Measurements from ENCODE around the gene CA12. TPM values are rescaled to one million over a fixed set of nuclear protein-coding genes. Genes with fewer than 3 reads are reported as not detected.

The CA12 gene
- total and polyA plus RNA-seq, 2 of the 8 experiments (the other 6 are each of a cell fraction or from before 2014, with no cell fraction given) = 4.7 to 4.9 TPM

DNA sequence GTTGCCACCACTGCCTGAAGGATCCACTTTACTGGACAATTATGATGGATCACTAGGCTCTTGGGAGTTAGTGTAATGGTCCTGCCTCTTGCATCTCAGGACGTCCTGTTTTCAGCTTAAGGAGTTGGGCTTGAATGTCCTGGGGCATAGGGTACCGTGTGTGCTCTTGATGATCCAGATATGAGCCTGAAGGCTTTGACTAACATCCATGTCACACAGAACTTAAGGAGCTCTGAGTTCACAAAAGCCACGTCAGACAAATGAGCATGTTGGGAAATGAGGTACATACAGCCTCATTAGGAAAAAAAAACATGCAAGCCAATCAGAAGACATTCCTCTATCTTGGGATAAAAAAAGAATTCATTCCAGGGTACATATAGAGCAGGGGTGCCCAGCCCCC is 40.8 kb downstream of the CA12 start:
- Histone ChIP-seq H2BK5ac (ENCODE audit: low read depth, low read length) (peak overlapping the region; percentile 5; the same call in 1 of the 2 replicates), H4K20me1 (replicated peaks in 1 of 2; ENCODE audit: control insufficient read depth in 1 of 2, insufficient read depth in 2 of 2, low read length in 2 of 2) (no peaks in the 10 kb centered on the region), H3K4ac (replicated peaks; ENCODE audit: insufficient read length, low read depth, low read length) (no peak overlapping the region), H3K18ac (ENCODE audit: extremely low read depth, low read length) (peak overlapping the region; percentile 64), H3K23me2 (ENCODE audit: low read depth, low read length) (no peaks in the 10 kb centered on the region), H4K8ac (ENCODE audit: extremely low read depth, insufficient read depth, low read length) (no peak overlapping the region), H3K4me3 (ENCODE audit: extremely low read depth in 1 of 4, insufficient read depth in 2 of 4, low read depth in 3 of 4, low read length in 4 of 4) (peak overlapping the region in 1 of 4 experiments; percentile 20; a peak in 1 of 8 replicates), H2BK120ac (replicated peaks; ENCODE audit: low read depth, low read length) (peak overlapping the region; percentile 30), H3K27me3 (replicated peaks in 1 of 4; ENCODE audit: control insufficient read depth in 3 of 4, extremely low read depth in 1 of 4, insufficient read depth in 3 of 4, low read length in 3 of 4) (no peaks in the 10 kb centered on the region; a peak in 1 of 7 replicates), H2BK12ac (ENCODE audit: low read depth, low read length) (peak overlapping the region; percentile 77; the same call in 1 of the 2 replicates), H4K5ac (ENCODE audit: insufficient read length, low read depth, low read length) (no peak overlapping the region), H2AK5ac (ENCODE audit: low read depth, low read length) (peak overlapping the region; percentile 59; the same call in 1 of the 2 replicates), H3K79me1 (ENCODE audit: low read depth, low read length) (no peaks in the 10 kb centered on the region), H3K36me3 (ENCODE audit: control insufficient read depth in 2 of 4, insufficient read depth in 4 of 4, low read length in 3 of 4) (no peaks in the 10 kb centered on the region), H3K23ac (ENCODE audit: insufficient read length) (no peak overlapping the region), H3K9ac (replicated peaks in 1 of 4; ENCODE audit: extremely low read depth in 1 of 4, low read depth in 3 of 4, low read length in 3 of 4) (no peak overlapping the region), H3K14ac (ENCODE audit: insufficient read length) (no peak overlapping the region), H2BK15ac (ENCODE audit: low read length) (no peak overlapping the region), H3K9me3 (ENCODE audit: insufficient read depth in 2 of 2, low read depth in 1 of 2, low read length in 1 of 2) (no peaks in the 10 kb centered on the region), H4K91ac (replicated peaks; ENCODE audit: insufficient read length, low read length) (peak overlapping the region; percentile 22), H3K4me2 (ENCODE audit: insufficient read depth in 1 of 2, low read depth in 2 of 2, low read length in 2 of 2) (peak overlapping the region; percentile 58), H3K79me2 (ENCODE audit: control insufficient read depth in 1 of 2, insufficient read depth in 2 of 2, low read length in 2 of 2) (no peaks in the 10 kb centered on the region), H2BK20ac (ENCODE audit: low read length) (peak overlapping the region; percentile 82), H3K4me1 (replicated peaks in 1 of 4; ENCODE audit: control insufficient read depth in 3 of 4, insufficient read depth in 4 of 4, low read length in 3 of 4) (peaks cover 20 to 32% (median 23%) of the 10 kb centered on the region in 4 experiments), H3K56ac (replicated peaks; ENCODE audit: insufficient read length, low read depth, low read length) (no peak overlapping the region), H3K27ac (ENCODE audit: low read depth, low read length) (no peak overlapping the region), H2AFZ (ENCODE audit: low read length) (no peak overlapping the region)
- no peak for FAIRE-seq
- ChIA-PET POLR2A (ENCODE audit: partially characterized antibody) (interaction anchor here (1.2 to 2.0 kb wide), 2 partner anchors 8 to 46 kb away, joined by 3 to 4 read pairs; no protein-coding TSS in a partner anchor), CTCF (ENCODE audit: partially characterized antibody) (interaction anchor here (1.1 to 1.5 kb wide), 2 partner anchors 8 to 12 kb away, joined by 3 to 8 read pairs; no protein-coding TSS in a partner anchor)
- no peak for TF ChIP-seq TEAD4 (IDR thresholded peaks at IDR 0.05; ENCODE audit: low read depth, low read length)
- TF ChIP-seq, protein P1, sequence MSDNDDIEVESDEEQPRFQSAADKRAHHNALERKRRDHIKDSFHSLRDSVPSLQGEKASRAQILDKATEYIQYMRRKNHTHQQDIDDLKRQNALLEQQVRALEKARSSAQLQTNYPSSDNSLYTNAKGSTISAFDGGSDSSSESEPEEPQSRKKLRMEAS (IDR thresholded peaks at IDR 0.05) = no peak
- no peak for TF ChIP-seq SAP30 (IDR thresholded peaks at IDR 0.05; ENCODE audit: insufficient read depth, insufficient replicate concordance, low read length)
- no peak for TF ChIP-seq BACH1 (IDR thresholded peaks at IDR 0.05; ENCODE audit: low read length)
- TF ChIP-seq POU5F1 (IDR thresholded peaks at IDR 0.05; ENCODE audit: low read depth, low read length) = no peak
- no peak for TF ChIP-seq SUZ12 (IDR thresholded peaks at IDR 0.05; ENCODE audit: low read length)
- TF ChIP-seq ASH2L (IDR thresholded peaks at IDR 0.05; ENCODE audit: low read length) = no peak
- no peak for TF ChIP-seq NANOG (IDR thresholded peaks at IDR 0.05; ENCODE audit: insufficient read depth, low read depth, low read length, poor library complexity, severe bottlenecking)
- TF ChIP-seq, protein P2, sequence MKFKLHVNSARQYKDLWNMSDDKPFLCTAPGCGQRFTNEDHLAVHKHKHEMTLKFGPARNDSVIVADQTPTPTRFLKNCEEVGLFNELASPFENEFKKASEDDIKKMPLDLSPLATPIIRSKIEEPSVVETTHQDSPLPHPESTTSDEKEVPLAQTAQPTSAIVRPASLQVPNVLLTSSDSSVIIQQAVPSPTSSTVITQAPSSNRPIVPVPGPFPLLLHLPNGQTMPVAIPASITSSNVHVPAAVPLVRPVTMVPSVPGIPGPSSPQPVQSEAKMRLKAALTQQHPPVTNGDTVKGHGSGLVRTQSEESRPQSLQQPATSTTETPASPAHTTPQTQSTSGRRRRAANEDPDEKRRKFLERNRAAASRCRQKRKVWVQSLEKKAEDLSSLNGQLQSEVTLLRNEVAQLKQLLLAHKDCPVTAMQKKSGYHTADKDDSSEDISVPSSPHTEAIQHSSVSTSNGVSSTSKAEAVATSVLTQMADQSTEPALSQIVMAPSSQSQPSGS (IDR thresholded peaks at IDR 0.05; ENCODE audit: low read length) = no peak
- no peak for TF ChIP-seq BRCA1 (IDR thresholded peaks at IDR 0.05; ENCODE audit: low read depth, low read length)
- 88% methylated on average over 3 of the region's 3 CpGs; no CpG with 5 or more reads in 1 of the 2 experiments for WGBS, 2 experiments (ENCODE audit: extremely low coverage in 1 of 2, insufficient coverage in 1 of 2, insufficient read length in 1 of 2, insufficient replicate concordance in 2 of 2, low coverage in 1 of 2, low lambda C conversion rate in 2 of 2, missing lambda C conversion rate in 1 of 2)
- no peak for DNase-seq (ENCODE audit: low read depth in 1 of 2, low spot score in 2 of 2)
